LNCaP clone FGC (cell line): ENCODE data around the gene THRB.

Source experiments
- DNase-seq: peaks from one replicate; pipeline ENCODE4 v3.0.0-alpha.2; 2011; ENCODE audit warnings: low read depth
- H3K4me3 ChIP-seq: 2 replicates; pipeline ENCODE4 v1.5.1; 2011; ENCODE audit warnings: mild to moderate bottlenecking, low read depth, low read length, control low read depth
- CTCF ChIP-seq: IDR thresholded peaks from 2 replicates; pipeline ENCODE4 v1.5.1; 2012; ENCODE audit warnings: mild to moderate bottlenecking; ENCODE audit not compliant: control insufficient read depth, insufficient read depth; ENCODE audit errors: extremely low read depth

Gene THRB

GRCh38 chr3:24332092-24332491, 162.6 kb downstream of the THRB start:
- no peak for TF ChIP-seq CTCF
- H3K4me3 ChIP-seq: no peak overlapping the region
- no peak for DNase-seq

GRCh38 chr3:24323272-24323671, 171.4 kb downstream of the THRB start:
- DNase-seq: no peak
- H3K4me3 ChIP-seq: no peak overlapping the region
- TF ChIP-seq CTCF: no peak

GRCh38 chr3:24320601-24321000, 174.0 kb downstream of the THRB start:
- no peak overlapping the region for H3K4me3 ChIP-seq
- DNase-seq: no peak
- TF ChIP-seq CTCF: no peak

GRCh38 chr3:24318677-24319287, 175.9 kb downstream of the THRB start:
- DNase-seq: no peak
- no peak for TF ChIP-seq CTCF
- H3K4me3 ChIP-seq: no peak overlapping the region

GRCh38 chr3:24316887-24317383, 177.7 kb downstream of the THRB start:
- no peak for DNase-seq
- no peak overlapping the region for H3K4me3 ChIP-seq
- TF ChIP-seq CTCF: no peak

GRCh38 chr3:24315971-24316370, 178.7 kb downstream of the THRB start:
- no peak for TF ChIP-seq CTCF
- no peak overlapping the region for H3K4me3 ChIP-seq
- DNase-seq: no peak

GRCh38 chr3:24315356-24315755, 179.3 kb downstream of the THRB start:
- no peak for TF ChIP-seq CTCF
- DNase-seq: no peak
- H3K4me3 ChIP-seq: no peak overlapping the region
